Activated naive CD4-positive, alpha-beta T cell treated with Interleukin-2 at 50 U/mL for 16 hours (primary cell): ENCODE data around the gene ARF4.

Source experiments
- DNase-seq: peaks from one replicate; pipeline ENCODE4 v3.0.0-alpha.2; 2020

Gene ARF4

DNA sequence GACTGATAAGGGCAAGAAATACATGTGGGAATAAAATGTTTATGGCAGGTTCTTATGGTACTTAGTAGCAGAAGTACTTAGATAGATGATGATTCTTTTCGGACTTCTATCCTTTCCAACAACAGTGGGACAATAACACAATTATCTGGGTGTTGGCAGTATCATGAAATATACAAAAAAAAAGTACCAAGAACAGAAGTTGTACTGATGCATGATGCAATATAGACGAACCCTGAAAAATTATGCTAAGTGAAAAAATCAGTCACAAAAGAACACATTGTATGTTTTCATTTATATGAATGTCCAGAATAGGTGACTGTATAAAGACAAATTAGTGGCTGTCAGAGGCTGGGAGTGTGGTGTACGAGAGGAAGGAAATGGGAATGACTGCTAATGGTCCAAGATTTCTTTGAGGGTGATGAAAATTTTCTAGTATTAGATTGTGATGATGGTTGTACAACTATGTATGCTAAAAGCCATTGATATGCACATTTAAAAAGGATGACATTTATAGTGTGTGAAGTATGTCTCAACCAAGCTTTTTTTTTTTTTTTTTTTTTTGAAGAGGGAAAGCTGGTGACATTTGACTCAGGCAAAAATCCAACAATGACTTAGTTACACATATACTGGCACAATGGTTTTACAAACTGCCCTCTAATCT is 21.0 kb downstream of the ARF4 start:
- DNase-seq, result no peak

- DNase-seq, result no peak
Measured at GRCh38 chr3:57572096-57572495, 25.0 kb downstream of the ARF4 start.

- no peak for DNase-seq
Measured at GRCh38 chr3:57570878-57571277, 26.3 kb downstream of the ARF4 start.

DNA sequence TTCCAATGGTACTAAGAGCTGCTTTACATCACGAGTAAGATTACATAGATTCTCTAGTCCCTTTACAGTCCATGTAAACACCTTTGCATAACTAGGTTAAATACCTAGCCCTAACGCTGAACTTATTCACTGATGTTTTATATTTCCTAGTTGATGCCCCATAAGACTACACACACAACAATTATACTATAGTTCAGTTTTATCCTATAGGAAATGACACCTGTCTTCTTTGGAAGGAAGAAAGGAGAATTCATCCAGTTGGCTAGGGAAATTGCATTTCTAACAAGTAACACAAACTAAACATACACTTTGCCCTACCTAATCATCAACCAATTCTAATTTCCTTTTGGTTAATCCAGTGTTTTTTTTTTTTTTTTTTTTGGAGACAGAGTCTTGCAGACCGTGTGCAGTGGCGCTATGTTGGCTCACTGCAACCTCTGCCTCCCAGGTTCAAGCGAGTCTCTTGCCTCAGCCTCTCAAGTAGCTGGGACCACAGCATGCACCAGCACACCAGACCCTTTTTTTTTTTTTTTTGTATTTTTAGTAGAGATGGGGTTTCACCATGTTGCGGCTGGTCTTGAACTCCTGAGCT is 27.2 kb downstream of the ARF4 start:
- DNase-seq, result no peak

DNA sequence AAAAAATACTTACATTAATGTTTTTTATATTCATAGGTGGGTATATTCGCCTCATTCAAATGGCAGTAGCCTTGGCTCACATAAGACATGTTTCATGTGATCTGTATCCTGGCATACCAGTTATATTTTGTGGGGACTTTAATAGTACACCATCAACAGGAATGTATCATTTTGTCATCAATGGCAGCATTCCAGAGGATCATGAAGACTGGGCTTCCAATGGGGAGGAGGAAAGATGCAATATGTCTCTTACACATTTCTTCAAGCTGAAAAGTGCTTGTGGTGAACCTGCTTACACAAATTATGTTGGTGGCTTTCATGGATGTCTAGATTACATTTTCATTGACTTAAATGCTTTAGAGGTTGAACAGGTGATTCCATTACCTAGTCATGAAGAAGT is 37.6 kb downstream of the ARF4 start:
- no peak for DNase-seq

GRCh38 chr3:57557085-57557537 is 40.0 kb downstream of the ARF4 start:
- peak; percentile 43 for DNase-seq

GRCh38 chr3:57556459-57557084 is 40.6 kb downstream of the ARF4 start:
- DNase-seq, result peak; percentile 39

- DNase-seq, result peak; percentile 85
Measured at GRCh38 chr3:57555738-57556458, 41.2 kb downstream of the ARF4 start, which contains the start of gene PDE12. Gene PDE12, plus strand, starts transcription at chr3:57556274. Its CDS starts 106 bp downstream, at chr3:57556380.

DNA sequence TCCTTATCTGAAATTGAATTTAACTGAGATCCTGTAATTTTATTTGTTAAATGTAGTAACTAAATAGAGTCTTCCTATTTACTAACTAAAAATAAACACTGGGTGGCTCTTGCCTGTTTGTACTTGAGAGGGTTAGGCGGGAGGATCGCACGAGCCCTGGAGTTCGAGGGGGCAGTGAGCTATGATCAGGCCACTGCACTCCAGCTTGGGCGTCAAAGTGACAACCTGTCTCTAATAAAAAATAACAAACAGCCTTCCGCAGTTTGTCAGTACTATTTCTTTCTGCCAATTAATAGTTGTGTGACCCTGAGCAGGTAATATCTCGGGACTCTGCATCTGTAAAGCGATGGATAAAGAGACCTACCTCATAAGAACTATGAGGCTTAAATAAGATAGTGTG is 41.8 kb downstream of the ARF4 start:
- DNase-seq, result peak; percentile 11

- DNase-seq, result no peak
Measured at GRCh38 chr3:57546616-57547015, 50.5 kb downstream of the ARF4 start.

- DNase-seq, result no peak
Measured at GRCh38 chr3:57545636-57546268, 51.4 kb downstream of the ARF4 start.

GRCh38 chr3:57544181-57545125 is 52.7 kb downstream of the ARF4 start, which contains the start of gene DNAH12:
Gene DNAH12, minus strand, starts transcription at chr3:57544344. Its CDS starts 1,474 bp downstream, at chr3:57542870.
- DNase-seq, result no peak

- no peak for DNase-seq
Measured at GRCh38 chr3:57538465-57538864, 58.7 kb downstream of the ARF4 start.

DNA sequence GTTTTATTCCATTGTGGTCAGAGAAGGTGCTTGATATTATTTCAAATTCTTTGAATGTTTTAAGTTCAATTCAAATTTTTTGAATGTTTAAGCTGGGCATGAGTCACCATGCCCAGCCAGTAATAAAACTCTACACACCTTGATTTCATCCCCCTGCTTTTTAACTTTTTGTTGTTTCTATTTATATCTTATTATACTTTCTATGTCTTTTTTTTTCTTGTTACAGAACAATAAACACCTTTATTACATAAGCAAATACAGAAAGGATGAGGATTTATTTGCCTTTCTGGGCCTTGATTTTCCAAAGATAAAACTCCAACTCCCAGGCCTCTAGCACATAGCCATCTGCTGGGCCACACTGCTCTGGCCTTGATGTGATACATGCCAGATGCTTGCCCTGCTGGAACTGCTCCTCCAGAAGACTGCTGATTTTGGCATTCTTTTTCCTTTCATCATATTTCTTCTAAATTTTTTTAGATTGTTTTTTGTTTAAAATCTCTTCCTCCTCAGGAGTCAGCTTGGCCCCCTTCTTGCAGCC is 67.0 kb downstream of the ARF4 start:
- DNase-seq, result no peak
